ENCODE data around the gene CTNNA2.

CTNNA2 gene

GRCh38 chr2:80438686-80439085 lies 925.8 kb downstream of the CTNNA2 start:
- no peak for DNase-seq

DNA sequence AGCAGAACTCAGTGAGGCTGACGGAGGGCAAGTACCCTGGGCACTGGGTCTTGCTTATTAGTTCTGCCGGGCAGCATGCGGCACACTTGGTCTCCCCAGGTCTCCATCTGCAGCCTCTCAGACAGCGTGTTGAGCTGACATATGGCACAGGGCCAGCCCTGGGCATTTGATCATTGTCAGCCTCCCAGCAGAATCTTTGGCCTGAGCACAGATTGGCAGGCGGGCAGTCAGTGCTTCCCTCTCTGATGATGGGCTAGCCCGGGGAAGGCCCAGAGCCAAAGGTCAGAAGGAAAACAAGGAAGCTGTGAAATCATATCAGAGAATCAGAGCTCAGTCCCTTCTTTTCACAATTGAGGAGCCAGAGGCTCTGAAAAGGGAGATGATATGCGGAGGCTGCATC lies 941.8 kb downstream of the CTNNA2 start:
- DNase-seq: peak; percentile 74 to 91

GRCh38 chr2:80459028-80459427 lies 946.2 kb downstream of the CTNNA2 start:
- DNase-seq: no peak

- no peak for DNase-seq
Measured at GRCh38 chr2:80461505-80462197, 948.8 kb downstream of the CTNNA2 start.

GRCh38 chr2:80462654-80463053 lies 949.8 kb downstream of the CTNNA2 start:
- no peak for DNase-seq

DNA sequence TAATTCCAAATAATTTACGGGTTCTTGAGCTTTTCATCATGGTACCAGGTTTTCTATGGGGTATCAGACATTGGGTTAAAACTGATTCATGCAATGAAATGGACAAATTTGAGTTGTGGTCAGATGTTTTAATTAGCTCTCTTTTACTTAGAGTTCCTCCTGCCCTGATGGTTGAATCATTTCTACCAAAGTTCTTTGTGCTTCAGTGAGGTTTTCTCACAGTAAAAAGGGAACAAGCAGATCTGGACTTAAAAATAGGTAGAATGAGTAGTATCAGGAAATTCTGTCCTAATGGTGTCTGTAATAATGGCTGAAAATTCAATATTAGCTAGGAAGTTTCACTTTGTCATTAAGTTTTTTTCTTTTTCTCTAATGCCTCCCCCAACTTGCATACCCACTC lies 951.4 kb downstream of the CTNNA2 start:
- DNase-seq: no peak

DNA sequence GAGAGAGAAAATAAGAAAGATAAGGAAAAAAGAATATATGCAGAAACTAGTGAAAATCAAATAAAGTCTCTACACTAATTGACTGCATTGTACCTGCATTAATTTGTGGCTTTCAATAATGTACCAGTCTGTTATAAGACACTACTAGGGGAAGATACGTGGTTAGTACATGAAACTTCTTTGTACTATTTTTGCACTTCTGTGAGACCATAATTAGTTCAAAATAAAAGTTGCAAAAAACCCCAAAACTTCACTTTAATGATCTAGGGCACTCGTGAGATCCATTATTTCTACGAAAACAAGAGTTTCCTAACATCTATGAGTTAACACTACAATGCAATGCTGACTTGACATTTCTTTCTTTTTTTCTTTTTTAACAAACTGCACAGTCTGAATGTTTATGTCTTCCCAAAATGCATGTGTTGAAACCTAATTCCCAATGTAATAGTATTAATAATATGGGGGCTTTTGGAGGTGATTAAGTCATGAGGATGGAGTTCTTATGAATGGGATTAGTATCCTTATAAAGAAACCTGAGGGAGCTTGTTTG lies 954.5 kb downstream of the CTNNA2 start:
- no peak for DNase-seq

- DNase-seq: no peak
Measured at GRCh38 chr2:80469428-80469827, 956.6 kb downstream of the CTNNA2 start.

- no peak for DNase-seq
Measured at GRCh38 chr2:80473069-80473468, 960.2 kb downstream of the CTNNA2 start.

DNA sequence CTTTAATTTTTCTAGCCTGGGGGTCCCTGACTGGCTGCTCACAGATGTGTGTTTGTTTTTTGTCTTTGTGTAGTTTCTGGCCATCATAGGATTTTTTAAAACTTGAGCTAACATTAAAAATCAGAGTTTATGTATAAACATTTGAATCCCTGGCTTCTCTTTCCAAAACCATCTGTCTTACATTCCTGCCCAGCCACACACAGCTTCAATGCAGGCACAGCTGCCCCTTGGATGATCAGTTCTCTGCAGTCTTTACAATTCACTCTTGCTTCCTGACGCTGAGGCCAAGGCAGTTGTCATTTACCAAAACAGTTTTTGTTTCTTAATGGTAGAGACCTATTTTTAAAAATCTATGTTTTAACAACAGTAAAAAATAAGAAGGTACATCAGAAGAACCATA lies 960.9 kb downstream of the CTNNA2 start:
- no peak for DNase-seq

DNA sequence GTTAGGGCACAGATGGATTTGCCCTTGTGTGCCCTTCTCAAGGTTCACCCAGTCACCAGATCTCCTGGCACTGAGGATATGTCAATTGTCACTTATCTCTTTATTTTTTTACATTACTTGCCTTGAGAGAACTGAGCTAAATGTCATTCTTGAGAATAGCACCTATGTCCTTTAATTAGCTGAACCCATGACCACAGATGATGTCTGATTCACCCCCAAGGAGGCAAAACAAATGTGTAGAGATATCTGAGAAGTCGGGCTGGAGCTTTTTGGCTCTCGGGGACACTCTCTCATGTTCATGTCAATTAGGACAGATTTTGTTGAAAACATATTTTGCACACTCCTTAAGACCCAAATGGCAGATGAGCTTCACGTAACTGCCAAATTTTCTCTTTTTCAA lies 963.1 kb downstream of the CTNNA2 start:
- no peak for DNase-seq

DNA sequence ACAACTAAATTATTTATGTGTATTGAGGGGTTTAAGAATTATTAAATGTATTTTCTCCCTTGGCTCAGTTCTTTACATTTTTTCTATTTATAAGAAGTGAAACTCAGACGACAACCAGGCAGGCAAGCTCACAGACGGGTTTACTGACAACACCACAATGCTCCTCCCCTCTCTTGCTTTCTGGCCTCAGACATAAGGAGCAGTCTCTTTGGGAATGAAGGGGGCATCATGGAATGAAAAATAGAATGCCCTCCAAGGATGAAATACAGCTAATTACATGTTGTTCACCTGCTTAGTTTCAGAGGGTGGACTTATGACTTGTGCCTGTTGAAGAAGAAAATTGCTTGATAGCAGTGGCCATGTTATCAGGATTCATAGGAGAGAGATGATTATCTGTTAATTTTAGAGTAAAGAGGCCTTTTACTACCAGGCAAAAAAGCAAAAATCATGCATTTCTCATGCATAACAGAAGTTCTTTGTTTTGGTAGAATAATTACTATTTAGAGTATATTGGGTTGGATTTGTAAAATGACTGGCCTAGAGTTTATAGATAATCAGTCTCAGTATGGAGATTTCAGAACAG lies 963.8 kb downstream of the CTNNA2 start:
- DNase-seq: no peak

GRCh38 chr2:80482276-80482675 lies 969.4 kb downstream of the CTNNA2 start:
- no peak for DNase-seq

DNA sequence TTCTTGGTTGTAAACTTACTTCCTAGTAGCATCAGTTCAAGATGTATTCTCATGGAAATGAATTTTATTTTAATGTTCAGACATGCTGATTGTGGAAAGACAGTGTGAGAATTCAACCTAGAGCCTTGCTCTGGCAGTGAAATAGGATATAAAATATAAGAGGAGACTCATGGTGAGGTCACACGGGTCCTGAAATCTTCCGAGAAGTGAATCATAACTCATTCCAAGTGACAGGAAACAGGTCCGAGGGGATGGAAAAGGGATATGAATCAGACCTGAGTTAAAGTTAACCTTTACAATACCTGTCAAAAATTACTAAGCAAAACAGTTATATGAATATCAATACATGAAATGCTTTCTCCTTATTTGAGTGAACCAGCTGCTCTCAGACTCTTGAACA lies 976.9 kb downstream of the CTNNA2 start:
- DNase-seq: no peak

DNA sequence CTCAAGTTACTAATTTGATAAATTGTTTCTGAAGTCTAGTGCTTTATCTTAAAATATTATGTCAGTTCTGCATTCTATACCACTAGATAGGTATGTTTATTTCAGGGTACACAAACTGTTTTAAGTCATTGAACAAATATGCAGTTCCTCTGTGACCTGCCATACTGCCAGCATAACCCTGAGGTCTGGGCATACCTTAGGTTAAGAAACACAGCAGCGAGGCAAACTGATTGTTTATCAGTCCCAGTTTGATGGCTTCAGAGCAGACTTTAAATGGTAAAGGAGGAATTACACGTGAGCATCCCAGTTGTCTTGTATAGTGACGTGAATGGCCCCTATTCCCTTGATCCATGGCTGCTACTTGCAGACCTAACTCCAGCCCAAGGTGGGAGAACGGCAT lies 978.1 kb downstream of the CTNNA2 start:
- DNase-seq: no peak

DNA sequence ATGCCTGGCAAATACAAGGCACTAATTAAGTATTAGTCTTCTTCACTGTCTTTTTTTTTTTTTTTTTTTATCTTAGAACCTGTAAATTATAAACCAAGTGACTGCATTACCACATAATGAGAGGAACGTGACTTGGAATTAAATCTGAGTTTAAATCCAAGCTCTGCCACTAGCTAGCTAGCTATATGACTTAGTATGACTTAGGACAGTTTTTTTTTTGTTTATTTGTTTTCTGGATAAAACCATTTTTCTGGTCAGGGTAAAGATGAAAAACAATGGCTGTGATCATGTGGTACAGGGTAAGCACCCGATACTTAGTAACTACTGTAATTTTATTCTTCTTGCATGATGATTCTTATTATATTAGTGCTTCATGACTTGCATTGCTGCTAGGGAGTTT lies 983.5 kb downstream of the CTNNA2 start:
- no peak for DNase-seq

DNA sequence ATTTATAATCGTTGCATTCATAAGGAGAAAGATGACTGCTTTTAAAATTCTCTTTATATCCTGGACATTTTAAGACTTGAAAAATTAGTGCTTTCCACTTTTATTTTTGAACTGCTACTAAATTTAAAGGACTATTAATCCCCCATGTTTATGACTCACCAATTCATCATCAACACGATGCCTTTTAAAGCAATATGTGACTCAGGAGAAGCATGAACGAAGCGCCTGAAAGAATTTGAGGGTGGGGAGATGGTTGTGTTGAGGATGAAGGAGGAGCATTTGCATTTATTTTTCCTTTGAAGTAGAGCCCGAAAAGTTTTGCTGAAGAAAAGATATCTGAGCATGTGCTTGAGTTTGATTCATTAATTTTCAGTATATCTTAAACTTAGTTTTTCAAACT lies 983.9 kb downstream of the CTNNA2 start:
- no peak for DNase-seq

- DNase-seq: peak; percentile 8 to 73
Measured at GRCh38 chr2:80499095-80499494, 986.2 kb downstream of the CTNNA2 start.

DNA sequence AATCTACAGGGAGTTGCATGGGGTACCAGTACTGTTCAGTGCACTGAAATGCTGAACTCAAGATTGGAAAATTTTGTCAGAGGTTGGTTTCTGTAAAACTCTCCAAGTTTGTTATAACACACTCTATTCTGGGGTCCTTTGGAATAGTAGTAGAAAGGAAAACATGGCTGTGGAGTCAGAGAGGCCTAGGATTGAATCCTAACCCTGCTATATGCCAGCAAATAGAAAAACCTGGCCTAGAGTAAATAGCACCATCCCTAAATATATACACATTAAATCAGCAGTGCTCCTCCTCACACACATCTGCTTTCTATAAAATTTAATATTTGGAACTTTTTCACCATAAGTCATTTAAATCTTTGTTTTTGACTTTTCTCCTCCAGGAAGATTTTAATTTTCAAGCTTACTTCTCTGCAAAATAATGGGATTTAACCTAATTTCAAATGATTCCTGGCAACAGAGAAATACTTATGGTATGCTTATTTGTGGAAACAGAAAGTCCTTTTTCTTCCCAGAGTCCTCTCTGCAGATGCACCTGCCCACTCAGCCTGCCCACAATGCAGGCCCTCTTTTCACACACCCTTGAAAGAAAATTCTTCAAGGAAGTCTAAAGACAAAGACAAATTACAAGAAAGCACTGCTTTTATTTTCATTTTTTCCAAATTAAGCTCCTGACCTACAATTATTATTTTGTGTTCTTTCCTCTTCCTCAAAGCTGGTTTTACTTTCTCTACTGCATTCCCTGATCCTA lies 989.2 kb downstream of the CTNNA2 start:
- no peak for DNase-seq

DNA sequence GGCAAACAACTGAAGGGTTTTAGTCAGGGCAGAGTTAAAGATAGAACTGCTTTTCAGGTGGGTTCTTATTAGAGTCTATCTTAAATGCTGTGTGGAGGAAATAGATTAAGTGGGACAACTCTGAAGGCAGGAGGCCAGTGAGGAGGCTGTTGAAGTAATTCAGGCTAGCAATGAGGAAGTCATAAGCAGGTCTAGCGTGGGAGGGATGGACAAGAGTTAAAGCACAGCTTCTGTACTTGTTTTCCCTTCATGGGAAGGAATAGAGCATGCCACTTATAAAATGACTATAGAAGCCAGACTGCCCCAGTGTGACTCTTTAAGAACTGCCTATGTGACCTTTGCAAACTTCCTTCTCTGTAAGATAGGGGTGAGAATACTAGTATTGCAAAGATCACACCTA lies 993.7 kb downstream of the CTNNA2 start:
- no peak for DNase-seq

GRCh38 chr2:80510716-80511115 lies 997.9 kb downstream of the CTNNA2 start:
- DNase-seq: no peak

DNA sequence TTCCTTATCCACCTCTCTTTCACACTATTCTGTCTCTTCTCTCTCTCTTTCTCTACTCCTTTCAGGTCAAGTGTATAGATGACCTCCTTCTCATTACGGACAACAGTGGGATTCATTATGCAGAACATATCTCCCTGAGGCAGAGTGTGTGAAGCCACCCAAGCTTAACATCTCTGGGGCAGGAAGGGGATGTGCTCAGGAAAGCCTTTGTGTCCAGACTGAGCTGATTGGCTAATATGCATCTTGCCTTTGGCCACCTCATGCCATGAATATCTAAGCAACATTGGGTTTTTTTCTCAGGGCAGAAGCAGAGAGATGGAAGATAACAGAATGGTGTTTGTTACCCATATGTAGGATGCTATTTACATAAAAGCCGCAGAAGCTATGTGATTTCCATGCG lies 1003.1 kb downstream of the CTNNA2 start:
- DNase-seq: no peak

- DNase-seq: no peak
Measured at GRCh38 chr2:80517316-80517715, 1004.5 kb downstream of the CTNNA2 start.

DNA sequence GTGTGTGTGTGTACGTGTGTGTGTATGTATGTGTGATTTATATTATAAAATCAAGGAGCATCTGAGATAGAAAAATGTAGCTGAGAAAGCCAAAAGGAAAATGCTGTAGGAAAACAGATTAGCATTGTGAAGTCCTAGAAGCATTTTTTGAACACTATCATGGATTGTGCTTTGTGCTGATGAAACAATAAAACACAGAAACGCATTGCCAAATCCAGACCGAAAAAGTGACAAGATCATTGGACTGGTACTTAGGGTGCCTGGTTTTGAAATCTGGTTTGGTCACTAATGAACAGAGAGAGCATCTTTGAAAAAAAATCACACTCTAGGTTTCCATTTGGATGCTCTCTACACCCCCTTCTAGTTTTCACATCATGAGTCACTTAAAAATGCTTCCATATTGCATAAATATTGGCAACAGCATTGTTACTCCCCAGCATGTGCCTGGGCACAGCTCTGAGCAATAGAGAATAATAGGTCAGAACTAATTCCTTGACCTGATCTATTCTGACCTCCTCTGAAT lies 1006.3 kb downstream of the CTNNA2 start:
- no peak for DNase-seq
